IPS-20b (cell line): ENCODE data around the gene LGR4.

Source experiments
- H3K27ac ChIP-seq: one replicate; pipeline ENCODE4 v1.5.1; 2013; ENCODE audit warnings: low read length
- H3K27me3 ChIP-seq: 2 replicates; pipeline ENCODE4 v1.6.1; 2013; ENCODE audit warnings: mild to moderate bottlenecking, low read length, inconsistent platforms; ENCODE audit not compliant: insufficient read depth
- H3K36me3 ChIP-seq: 2 replicates; pipeline ENCODE4 v1.6.1; 2013; ENCODE audit warnings: low read depth, mild to moderate bottlenecking, inconsistent platforms, low read length, moderate library complexity; ENCODE audit not compliant: insufficient read depth
- H3K4me1 ChIP-seq: 2 replicates; pipeline ENCODE4 v1.6.1; 2013; ENCODE audit warnings: mild to moderate bottlenecking, control low read depth, inconsistent platforms, low read length, moderate library complexity; ENCODE audit not compliant: insufficient read depth
- H3K4me3 ChIP-seq: 2 replicates; pipeline ENCODE4 v1.5.1; 2013; ENCODE audit warnings: mild to moderate bottlenecking, low read length, inconsistent platforms
- H3K9ac ChIP-seq: 2 replicates; pipeline ENCODE4 v1.6.1; 2013; ENCODE audit warnings: low read depth, mild to moderate bottlenecking, inconsistent platforms, low read length, moderate library complexity
- H3K9me3 ChIP-seq: 2 replicates; pipeline ENCODE4 v1.6.1; 2013; ENCODE audit warnings: mild to moderate bottlenecking, low read depth, low read length, inconsistent platforms; ENCODE audit not compliant: insufficient read depth

Gene LGR4

GRCh38 chr11:27482793-27483192 lies 10.2 kb upstream of the LGR4 start:
- Histone ChIP-seq H3K9ac (no peak overlapping the region), H3K27ac (no peak overlapping the region), H3K4me3 (no peak overlapping the region), H3K4me1 (no peaks in the 10 kb centered on the region), H3K36me3 (no peaks in the 10 kb centered on the region), H3K9me3 (no peaks in the 10 kb centered on the region), H3K27me3 (no peaks in the 10 kb centered on the region)

- Histone ChIP-seq H3K27me3 (no peaks in the 10 kb centered on the region), H3K4me3 (no peak overlapping the region), H3K27ac (no peak overlapping the region), H3K36me3 (no peaks in the 10 kb centered on the region), H3K9ac (no peak overlapping the region), H3K4me1 (no peaks in the 10 kb centered on the region), H3K9me3 (no peaks in the 10 kb centered on the region)
Observed at GRCh38 chr11:27481992-27482391, 9.4 kb upstream of the LGR4 start.

- Histone ChIP-seq H3K9me3 (no peaks in the 10 kb centered on the region), H3K27ac (no peak overlapping the region), H3K27me3 (no peaks in the 10 kb centered on the region), H3K36me3 (no peaks in the 10 kb centered on the region), H3K4me3 (no peak overlapping the region), H3K4me1 (no peaks in the 10 kb centered on the region; the same call in 1 of the 2 replicates), H3K9ac (no peak overlapping the region)
Observed at GRCh38 chr11:27477831-27478230, 5.2 kb upstream of the LGR4 start.

GRCh38 chr11:27477243-27477642 lies 4.7 kb upstream of the LGR4 start:
- Histone ChIP-seq H3K36me3 (no peaks in the 10 kb centered on the region), H3K4me3 (no peak overlapping the region), H3K9ac (no peak overlapping the region), H3K27ac (no peak overlapping the region), H3K9me3 (no peaks in the 10 kb centered on the region), H3K4me1 (no peaks in the 10 kb centered on the region; the same call in 1 of the 2 replicates), H3K27me3 (no peaks in the 10 kb centered on the region)

- no peak overlapping the region for H3K4me3 ChIP-seq
- H3K9ac ChIP-seq = no peak overlapping the region
- no peak overlapping the region for H3K27ac ChIP-seq
- H3K4me1 ChIP-seq = no peaks in the 10 kb centered on the region; the same call in 1 of the 2 replicates
- H3K9me3 ChIP-seq = no peaks in the 10 kb centered on the region
- H3K36me3 ChIP-seq = no peaks in the 10 kb centered on the region
- H3K27me3 ChIP-seq = peaks cover 6% of the 10 kb centered on the region; the same call in 1 of the 2 replicates
Observed at GRCh38 chr11:27475622-27476021, 3.0 kb upstream of the LGR4 start.

GRCh38 chr11:27473017-27473406 lies 422 bp upstream of the LGR4 start:
- peak overlapping the region; percentile 26; the same call in 1 of the 2 replicates for H3K9ac ChIP-seq
- peaks cover 22% of the 10 kb centered on the region for H3K4me1 ChIP-seq
- H3K27me3 ChIP-seq = peaks cover 11% of the 10 kb centered on the region; the same call in 1 of the 2 replicates
- H3K4me3 ChIP-seq = peak overlapping the region; percentile 62
- no peak overlapping the region for H3K27ac ChIP-seq
- H3K9me3 ChIP-seq = no peaks in the 10 kb centered on the region
- H3K36me3 ChIP-seq = peaks cover 7% of the 10 kb centered on the region; the same call in 1 of the 2 replicates

- Histone ChIP-seq H3K9ac (peak overlapping the region; percentile 87), H3K4me3 (peak overlapping the region; percentile 99), H3K36me3 (peaks cover 7% of the 10 kb centered on the region; the same call in 1 of the 2 replicates), H3K27me3 (peaks cover 11% of the 10 kb centered on the region; the same call in 1 of the 2 replicates), H3K4me1 (peaks cover 22% of the 10 kb centered on the region), H3K27ac (no peak overlapping the region), H3K9me3 (no peaks in the 10 kb centered on the region)
Observed at GRCh38 chr11:27471589-27472397, 797 bp downstream of the LGR4 start.

GRCh38 chr11:27470826-27471588 lies 1.6 kb downstream of the LGR4 start:
- H3K27me3 ChIP-seq = peaks cover 11% of the 10 kb centered on the region; the same call in 1 of the 2 replicates
- H3K9me3 ChIP-seq = no peaks in the 10 kb centered on the region
- H3K27ac ChIP-seq = no peak overlapping the region
- H3K9ac ChIP-seq = peak overlapping the region; percentile 87
- H3K4me3 ChIP-seq = peak overlapping the region; percentile 99
- peaks cover 22% of the 10 kb centered on the region for H3K4me1 ChIP-seq
- H3K36me3 ChIP-seq = peaks cover 7% of the 10 kb centered on the region; the same call in 1 of the 2 replicates

- Histone ChIP-seq H3K9ac (peak overlapping the region; percentile 87), H3K27me3 (peaks cover 11% of the 10 kb centered on the region; the same call in 1 of the 2 replicates), H3K36me3 (peaks cover 7% of the 10 kb centered on the region; the same call in 1 of the 2 replicates), H3K4me3 (peak overlapping the region; percentile 99), H3K27ac (no peak overlapping the region), H3K4me1 (peaks cover 30% of the 10 kb centered on the region), H3K9me3 (no peaks in the 10 kb centered on the region)
Observed at GRCh38 chr11:27470166-27470565, 2.4 kb downstream of the LGR4 start.

GRCh38 chr11:27468995-27469695 lies 3.4 kb downstream of the LGR4 start:
- Histone ChIP-seq H3K27me3 (peaks cover 11% of the 10 kb centered on the region; the same call in 1 of the 2 replicates), H3K9me3 (no peaks in the 10 kb centered on the region), H3K27ac (no peak overlapping the region), H3K36me3 (peaks cover 7% of the 10 kb centered on the region; the same call in 1 of the 2 replicates), H3K9ac (peak overlapping the region; percentile 29; the same call in 1 of the 2 replicates), H3K4me1 (peaks cover 39% of the 10 kb centered on the region), H3K4me3 (peak overlapping the region; percentile 99)
